ENCODE data around the gene KBTBD13.

GRCh38 chr15:65042776-65043327, 33.7 kb upstream of the KBTBD13 start:
- no peak for TF ChIP-seq POLR2AphosphoS5 (IDR thresholded peaks at IDR 0.05; ENCODE audit: low read depth, low read length)
- no peak for TF ChIP-seq POU2F2 (IDR thresholded peaks at IDR 0.05; ENCODE audit: low read depth, low read length)
- no peak for TF ChIP-seq POLR2A (IDR thresholded peaks at IDR 0.05; ENCODE audit: low read depth, low read length)
- TF ChIP-seq TAF1 (IDR thresholded peaks at IDR 0.05; ENCODE audit: low read depth, low read length) = no peak
- TF ChIP-seq SPI1 (IDR thresholded peaks at IDR 0.05; ENCODE audit: low read depth, low read length) = no peak

Measured in GM12891 (cell line).